CD4-positive, alpha-beta T cell treated with Interleukin-1 beta for 1 hour (primary cell): Measurements from ENCODE around the gene CD276.
"Not testable (repeated sequence)": the region's sequence is repeated elsewhere in the genome, so short reads cannot be mapped to it uniquely, and the experiment has no call there.

Experiments
- DNase-seq, 2 donors: peaks; one replicate each; pipeline ENCODE4 v3.0.0-alpha.2; 2020 to 2022

CD276 gene

DNA sequence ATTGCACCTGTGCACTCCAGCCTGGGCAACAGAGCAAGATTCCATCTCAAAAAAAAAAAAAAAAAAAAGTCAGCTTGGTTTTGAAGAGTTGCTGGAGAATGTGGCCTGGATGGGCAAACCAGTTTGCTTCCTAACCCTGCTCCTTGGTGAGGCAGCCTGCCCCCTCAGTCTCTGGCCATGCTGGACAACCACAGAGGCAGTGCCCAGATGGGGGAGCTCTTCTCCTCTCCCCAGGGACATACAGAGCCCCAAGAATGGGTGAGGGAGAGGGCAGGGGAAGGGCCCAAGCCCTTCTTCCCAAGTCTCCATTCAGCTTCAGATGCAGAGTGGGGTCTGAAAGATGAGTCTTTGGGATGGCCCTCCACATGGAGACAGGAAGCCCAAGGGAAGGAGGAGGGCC lies 27.9 kb downstream of the CD276 start:
- DNase-seq = no peak

DNA sequence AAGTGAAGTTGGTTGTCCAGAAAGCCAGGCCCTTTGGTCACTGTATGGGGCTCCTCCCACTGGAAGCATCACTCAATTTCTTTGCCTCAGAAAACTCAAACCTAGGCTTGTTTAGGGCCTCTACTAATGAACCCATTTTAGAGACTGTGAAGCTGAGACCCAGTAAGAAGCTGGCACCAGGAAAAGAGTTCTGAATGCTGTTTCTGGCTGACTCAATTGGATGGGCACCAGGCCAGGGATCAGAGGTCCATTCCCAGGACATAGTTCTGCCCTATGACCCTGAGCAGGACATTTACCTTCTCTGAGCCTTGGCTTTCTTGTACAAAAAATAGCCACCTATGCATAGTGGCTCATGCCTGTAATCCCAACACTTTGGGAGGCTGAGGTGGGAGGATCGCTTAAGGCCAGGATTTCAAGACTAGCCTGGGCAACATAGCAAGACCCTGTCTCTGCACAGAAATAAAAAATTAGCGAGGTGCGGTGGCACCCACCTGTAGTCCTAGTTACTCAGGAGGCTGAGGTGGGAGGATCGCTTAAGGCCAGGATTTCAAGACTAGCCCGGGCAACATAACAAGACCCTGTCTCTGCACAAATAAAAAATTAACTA lies 30.6 kb downstream of the CD276 start:
- no peak for DNase-seq

GRCh38 chr15:73715417-73715816 lies 31.2 kb downstream of the CD276 start:
- DNase-seq = no peak

GRCh38 chr15:73716417-73716816 lies 32.2 kb downstream of the CD276 start:
- DNase-seq = no peak

GRCh38 chr15:73717206-73717605 lies 33.0 kb downstream of the CD276 start:
- DNase-seq = no peak

DNA sequence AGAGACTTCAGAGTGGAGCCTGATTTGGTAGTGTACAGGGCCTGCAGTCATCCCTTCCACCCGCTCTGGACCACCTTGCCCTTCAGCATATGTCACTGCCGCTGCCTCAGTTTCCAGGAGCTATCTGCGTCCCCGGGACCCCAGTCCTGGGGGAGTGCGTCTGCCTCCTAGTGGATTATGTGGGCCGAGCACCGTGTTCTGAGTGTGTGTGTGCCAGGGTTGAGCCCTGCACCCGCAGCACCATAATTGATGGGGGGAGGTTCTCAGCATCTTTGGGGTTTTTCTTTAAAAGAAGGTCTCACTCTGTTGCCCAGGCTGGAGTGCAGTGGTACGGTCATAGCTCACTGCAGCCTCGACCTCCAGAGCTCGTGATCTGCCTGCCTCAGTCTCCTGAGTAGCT lies 33.6 kb downstream of the CD276 start:
- DNase-seq = no peak

GRCh38 chr15:73718694-73719093 lies 34.5 kb downstream of the CD276 start:
- no peak for DNase-seq

DNA sequence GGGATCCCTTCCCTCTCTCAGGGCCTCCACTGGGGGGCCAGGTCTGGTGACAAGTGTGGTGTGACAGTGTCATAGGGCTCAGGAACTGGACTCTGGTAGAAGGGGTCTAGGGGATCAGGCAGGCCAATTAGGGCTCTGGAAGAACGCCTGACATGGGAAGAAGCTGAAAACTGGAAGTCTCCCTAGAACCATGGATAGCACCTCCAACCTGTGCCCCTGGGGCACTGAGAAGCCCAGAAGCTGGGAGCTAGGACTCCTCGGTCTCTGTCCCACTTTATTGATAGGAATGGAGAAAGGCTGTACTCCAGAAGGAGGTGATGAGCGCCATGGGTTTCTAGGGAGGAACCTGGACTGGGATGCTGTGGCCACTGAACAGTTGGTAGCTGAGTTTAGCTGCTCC lies 38.2 kb downstream of the CD276 start:
- no peak for DNase-seq

GRCh38 chr15:73723191-73723590 lies 39.0 kb downstream of the CD276 start:
- DNase-seq = no peak

- DNase-seq = no peak
These were observed 40.0 kb downstream of the CD276 start for GRCh38 chr15:73724212-73724611.

- DNase-seq = no peak
These were observed 43.3 kb downstream of the CD276 start for GRCh38 chr15:73727330-73727976.

- not testable (repeated sequence) for DNase-seq
These were observed 47.9 kb downstream of the CD276 start for GRCh38 chr15:73732051-73732450.

GRCh38 chr15:73732930-73733329 lies 48.7 kb downstream of the CD276 start:
- no peak for DNase-seq

DNA sequence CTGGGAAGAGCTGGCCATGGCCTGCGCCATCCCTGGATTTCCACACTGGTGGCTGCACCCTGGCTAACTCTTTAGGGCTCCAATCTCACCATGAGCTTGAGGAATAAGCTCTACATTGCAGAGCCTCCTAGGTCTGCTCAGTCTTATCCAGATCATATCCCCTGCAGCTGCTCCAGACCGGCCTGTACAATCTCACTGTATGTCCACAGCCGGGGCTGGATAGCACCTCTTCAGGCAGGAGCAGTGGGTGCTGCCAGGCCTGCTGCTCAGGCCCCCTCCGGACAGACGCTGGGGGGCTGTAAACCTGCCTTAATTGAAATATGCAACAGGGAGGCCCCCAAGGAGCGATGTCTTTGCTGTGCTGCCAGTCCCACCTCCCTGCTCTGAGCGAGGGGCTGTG lies 53.4 kb downstream of the CD276 start:
- no peak for DNase-seq

DNA sequence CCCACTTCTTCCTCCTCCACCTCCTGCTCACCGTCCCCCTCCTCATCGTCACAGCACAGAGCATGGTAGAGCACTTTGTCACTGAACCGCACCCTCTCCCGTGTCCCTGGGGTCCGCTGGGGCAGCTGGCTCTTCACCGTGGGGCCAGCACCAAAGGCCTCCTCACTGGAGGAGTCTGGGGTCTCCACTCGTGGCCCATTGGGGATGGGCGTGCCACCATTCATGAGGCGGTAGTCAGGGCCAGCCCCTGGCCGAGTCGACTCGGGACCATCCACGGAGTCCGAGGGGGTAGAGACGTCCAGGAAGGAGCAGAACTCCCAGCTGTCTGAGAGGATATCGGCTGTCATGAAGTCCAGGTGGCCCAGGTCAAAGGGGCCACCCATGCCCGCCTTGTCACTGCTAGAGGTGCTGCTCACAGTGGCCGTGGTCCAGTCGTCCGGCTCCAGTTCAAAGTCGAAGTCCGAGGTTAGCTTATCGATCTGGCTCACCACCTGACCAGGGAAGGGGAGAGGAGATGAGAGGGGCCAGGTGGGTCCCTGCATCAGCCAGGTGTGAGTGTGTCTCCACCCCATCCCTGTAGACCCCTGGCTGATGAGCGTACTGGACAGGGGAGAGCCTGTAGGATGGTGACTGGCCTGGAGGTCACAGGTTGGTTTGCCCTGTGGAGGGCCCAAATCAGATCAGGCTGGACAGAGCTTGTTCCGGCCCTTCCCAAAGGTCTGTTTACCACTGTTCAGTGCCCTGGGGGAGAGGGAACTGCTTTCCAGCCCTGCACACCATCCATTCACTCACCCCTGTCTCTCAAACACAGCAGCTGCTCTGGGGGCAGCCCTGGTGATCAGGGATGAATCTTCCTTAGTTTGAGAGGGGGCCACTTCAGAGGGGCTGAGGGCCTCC lies 56.2 kb downstream of the CD276 start:
- no peak for DNase-seq

- no peak for DNase-seq
These were observed 57.2 kb downstream of the CD276 start for GRCh38 chr15:73741321-73741836.

DNA sequence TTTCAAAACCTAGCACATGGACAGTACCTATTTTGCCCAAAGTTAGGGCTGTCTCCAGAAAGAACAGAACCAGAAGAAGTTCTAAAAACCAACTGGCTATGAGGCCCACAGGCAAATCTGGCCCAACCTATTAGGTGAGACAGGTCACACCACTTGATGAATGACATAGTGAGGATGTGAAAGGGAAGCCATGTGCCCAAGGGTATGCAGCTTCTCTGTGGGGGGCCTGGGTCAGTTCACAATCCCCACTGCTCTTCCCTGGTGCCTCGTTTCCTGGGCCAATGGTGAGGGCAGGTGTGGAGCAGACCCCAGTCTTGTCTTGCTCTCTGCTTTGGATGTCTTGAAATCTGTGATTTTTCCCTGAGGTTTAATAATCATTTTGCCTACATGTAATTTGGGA lies 60.1 kb downstream of the CD276 start:
- no peak for DNase-seq

DNA sequence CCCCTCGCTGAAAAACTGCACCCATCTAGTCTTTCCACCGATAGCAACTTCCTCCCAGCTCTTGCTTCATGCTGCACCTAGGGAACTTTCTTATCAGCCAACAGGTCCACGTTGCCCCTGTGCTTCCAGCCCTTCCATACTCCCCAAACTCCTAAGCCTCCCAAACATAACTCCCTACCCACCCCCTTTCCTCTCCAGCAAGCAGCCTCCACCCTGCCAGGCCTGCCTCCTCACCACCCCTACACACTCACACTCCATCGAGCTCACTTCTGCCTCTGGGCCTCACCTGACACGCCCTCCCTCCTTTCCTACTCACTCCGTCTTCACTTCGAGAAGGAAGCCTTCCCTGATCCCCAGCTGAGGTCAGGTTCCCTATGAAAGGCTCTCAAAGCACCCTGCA lies 60.9 kb downstream of the CD276 start:
- DNase-seq = no peak

- DNase-seq = no peak
These were observed 62.1 kb downstream of the CD276 start for GRCh38 chr15:73746261-73746660.

DNA sequence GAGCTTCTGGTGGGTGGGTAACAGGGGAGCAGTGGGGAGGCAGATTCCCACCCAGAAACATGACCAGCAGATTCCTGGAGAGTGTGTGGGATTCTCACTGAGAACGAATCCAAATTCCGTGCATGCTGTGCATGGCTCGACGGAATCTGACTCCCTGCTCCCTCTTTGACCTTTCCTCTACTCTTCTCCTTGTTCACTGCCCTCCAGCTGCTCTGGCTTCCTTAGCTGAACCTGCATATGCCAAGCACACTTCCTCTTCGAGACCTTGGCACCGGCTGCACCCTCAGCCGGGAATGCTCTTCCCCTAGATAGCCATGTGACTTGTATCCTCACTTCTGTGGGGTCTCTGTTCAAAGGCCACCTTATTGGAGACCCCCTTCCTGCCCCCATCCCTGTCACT lies 62.7 kb downstream of the CD276 start:
- DNase-seq = no peak

DNA sequence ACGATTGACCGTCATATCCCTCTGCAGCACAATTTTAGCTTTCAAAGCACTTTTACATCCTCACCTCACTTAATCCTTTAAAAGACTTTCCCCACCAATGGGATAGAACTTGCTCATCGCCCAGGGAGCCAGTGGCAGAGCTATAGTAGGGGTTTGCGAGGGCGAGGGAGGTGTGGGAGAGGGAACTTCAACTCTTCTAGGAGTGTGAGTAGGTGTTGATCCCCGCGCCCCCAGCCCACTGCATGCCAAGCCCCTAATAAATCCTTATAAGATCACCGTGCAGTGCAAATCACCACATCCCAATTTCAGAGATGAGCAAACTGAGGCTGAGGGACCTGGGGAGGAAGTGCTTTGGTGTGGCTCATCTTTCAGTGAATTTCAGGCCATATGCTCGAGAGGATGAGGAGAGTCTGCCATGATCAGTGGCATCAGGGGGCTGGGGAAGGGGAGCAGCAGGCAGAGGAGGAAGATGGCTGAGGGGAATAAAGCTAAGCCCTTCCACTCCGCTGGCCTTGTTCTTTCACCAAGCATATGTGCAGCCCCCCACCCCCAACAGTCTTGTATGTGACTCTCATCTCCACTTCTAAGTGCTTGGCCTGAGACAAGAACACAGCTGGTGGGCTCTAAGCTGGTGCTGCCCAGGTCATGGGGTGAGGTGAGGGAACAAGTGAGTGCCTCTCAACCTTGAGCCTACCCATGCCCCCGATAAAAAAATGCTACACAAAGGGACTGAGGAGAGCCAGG lies 63.8 kb downstream of the CD276 start:
- no peak for DNase-seq

GRCh38 chr15:73748730-73749129 lies 64.5 kb downstream of the CD276 start:
- DNase-seq = no peak

DNA sequence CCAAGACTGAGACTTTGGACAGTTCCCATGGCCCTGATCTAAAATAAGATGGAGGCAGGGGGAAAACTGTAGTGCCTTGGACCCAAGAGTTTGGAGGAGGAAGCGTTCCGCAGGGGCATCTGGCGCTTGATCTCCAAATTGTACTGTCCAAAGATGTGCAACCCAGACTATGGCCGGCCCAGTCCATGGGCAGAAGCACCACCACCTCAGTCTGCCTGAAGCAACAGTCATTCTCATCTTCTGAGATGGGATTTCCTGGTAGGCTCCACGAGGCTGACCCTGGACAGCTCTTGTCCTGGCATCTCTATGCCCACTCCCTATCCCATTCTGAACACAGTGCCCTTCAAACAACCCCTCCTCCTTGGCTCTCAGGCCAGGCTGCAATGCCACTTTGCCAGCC lies 65.3 kb downstream of the CD276 start:
- DNase-seq = no peak
